ENCODE measurements around the gene ADAMTSL1.

ADAMTSL1 gene

GRCh38 chr9:18707061-18707461, 233.1 kb downstream of the ADAMTSL1 start:
- no peak for DNase-seq

- DNase-seq = no peak
Measured at GRCh38 chr9:18707489-18708205, 233.7 kb downstream of the ADAMTSL1 start.

GRCh38 chr9:18708429-18708828, 234.5 kb downstream of the ADAMTSL1 start:
- DNase-seq = no peak

GRCh38 chr9:18710065-18710464, 236.1 kb downstream of the ADAMTSL1 start:
- no peak for DNase-seq

DNA sequence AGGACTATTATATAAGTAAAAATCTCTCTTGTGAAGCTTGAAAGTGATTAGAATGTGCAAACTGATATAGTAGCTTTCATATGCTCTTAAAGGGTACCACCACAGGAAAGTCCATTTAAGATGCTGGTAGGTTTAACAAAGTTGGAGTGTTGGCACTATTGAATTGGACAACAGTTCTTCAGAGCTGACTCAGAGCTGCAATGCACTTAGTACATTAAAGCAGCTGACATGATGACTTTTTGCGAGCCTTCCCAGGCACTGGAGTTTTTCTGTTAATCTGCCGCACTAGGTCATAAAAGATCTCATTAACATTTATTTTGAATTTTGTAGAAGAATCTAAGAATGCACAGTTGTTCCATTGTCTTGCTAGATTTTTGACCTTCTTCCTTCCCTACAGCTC, 243.8 kb downstream of the ADAMTSL1 start:
- DNase-seq = no peak

- DNase-seq = no peak
Measured at GRCh38 chr9:18718393-18718792, 244.4 kb downstream of the ADAMTSL1 start.

DNA sequence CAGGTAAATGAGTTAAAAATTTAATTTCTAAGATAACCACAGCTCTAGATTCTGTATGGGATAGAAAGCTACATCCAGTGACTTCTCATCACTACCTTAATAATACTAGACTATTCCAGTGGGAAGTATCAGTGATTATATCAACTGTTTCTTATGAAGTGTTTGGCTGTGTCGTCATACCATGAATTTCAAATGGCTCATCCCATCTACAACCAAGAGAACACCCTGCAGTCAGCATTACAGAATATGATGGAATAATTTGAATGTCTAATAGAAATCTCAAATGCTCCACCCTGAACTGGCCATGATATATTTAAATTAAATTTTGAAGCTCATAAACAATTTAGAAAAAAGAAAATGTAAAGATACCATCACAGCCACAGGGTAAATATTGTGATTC, 245.0 kb downstream of the ADAMTSL1 start:
- DNase-seq = no peak

- DNase-seq = no peak
Measured at GRCh38 chr9:18720691-18721090, 246.7 kb downstream of the ADAMTSL1 start.

GRCh38 chr9:18721267-18721994, 247.5 kb downstream of the ADAMTSL1 start:
- no peak for DNase-seq

DNA sequence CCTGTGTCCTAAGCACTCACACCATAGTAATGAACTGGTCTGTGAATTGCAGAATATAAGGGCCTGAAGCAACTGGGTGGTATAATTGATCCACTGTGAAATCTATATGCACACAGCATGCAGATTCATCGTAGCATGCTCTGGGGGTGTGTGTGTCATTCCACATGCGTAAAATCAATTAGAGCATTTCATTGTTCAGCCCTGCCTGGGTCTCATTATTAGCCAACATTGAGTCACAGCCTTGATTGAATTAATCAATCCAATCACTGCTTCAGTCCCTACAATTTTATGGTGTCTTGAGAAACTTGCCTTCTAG, 248.0 kb downstream of the ADAMTSL1 start:
- no peak for DNase-seq

DNA sequence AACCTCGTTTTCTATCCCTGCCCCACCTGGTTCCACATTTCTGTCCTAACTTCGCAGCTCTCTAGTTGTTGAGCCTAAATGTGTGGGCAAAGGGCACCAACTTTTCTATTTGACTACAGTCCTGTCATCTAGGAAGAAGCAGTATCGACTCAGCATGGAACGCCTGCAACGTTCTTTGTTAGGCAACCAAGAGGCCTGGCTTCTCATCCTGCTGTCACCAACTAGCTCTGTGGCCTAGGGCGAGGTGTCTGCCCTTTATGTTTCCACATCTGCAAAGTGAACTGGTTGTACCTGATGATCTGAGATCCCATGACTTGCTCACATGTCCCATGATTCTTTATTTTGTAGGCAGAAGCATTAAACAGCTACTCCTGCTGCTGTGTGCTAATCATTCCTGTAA, 248.9 kb downstream of the ADAMTSL1 start:
- no peak for DNase-seq

GRCh38 chr9:18723366-18723765, 249.4 kb downstream of the ADAMTSL1 start:
- DNase-seq = no peak

GRCh38 chr9:18726546-18726945, 252.6 kb downstream of the ADAMTSL1 start:
- no peak for DNase-seq

- DNase-seq = no peak
Measured at GRCh38 chr9:18727904-18728303, 254.0 kb downstream of the ADAMTSL1 start.

DNA sequence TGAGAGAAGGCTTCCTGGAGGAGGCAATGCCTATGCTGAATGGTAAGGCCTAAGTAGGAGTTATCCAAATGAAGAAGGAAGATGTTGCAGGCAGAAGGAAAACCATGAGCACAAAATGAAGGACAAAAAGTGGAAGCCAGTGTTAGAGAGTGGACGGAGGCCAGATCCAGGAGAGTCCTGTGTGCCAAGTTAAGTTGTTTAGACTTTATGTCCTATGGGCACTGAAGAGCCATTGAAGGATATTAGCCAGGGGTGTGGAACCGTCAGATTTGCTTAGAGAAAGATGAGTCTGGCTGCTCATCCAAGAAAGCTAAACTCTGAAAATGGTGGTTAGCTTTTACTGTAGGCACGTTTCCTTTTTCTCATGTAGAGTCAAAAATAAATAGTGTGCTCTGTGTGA, 254.7 kb downstream of the ADAMTSL1 start:
- no peak for DNase-seq

DNA sequence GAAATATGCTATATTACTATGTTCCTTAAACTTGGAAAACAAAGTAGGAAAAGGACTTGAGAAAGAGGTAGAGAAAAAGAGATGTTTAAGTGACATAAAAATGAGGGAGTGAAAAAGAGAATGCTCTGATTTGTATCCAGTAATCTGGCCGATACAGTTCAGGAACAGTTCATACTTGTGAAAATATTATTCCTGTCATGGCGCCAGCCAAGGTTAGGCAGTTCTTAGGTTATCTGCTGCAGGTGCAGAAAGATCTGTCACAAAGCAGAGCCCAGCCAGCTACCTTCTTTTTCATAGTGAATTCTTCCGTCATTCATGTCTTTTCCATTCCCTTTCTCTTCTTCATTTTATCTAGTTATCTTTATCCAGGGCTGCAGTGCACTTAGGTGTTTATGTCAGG, 256.3 kb downstream of the ADAMTSL1 start:
- no peak for DNase-seq

DNA sequence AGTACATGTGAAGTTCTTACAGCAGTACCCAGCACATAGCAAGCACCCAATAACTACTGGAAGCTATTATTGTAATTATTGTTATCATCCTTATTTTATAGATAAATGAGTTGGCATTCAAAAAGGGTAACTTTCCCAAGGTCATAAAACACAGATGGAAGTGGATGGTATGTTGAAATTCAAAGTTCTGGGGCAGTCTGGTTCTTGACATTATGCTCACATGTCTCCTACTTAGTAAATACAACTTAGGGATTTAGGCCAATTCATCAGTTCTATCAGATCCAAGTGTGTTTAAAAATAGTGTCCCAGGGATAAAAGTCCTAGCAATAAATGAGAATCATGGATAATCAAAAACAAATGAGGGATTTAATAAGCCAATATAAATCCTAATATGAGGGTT, 265.2 kb downstream of the ADAMTSL1 start:
- no peak for DNase-seq

- DNase-seq = no peak
Measured at GRCh38 chr9:18739641-18740318, 265.8 kb downstream of the ADAMTSL1 start.

GRCh38 chr9:18741359-18741758, 267.4 kb downstream of the ADAMTSL1 start:
- DNase-seq = no peak

GRCh38 chr9:18741945-18742344, 268.0 kb downstream of the ADAMTSL1 start:
- DNase-seq = no peak

GRCh38 chr9:18743421-18743820, 269.5 kb downstream of the ADAMTSL1 start:
- no peak for DNase-seq

DNA sequence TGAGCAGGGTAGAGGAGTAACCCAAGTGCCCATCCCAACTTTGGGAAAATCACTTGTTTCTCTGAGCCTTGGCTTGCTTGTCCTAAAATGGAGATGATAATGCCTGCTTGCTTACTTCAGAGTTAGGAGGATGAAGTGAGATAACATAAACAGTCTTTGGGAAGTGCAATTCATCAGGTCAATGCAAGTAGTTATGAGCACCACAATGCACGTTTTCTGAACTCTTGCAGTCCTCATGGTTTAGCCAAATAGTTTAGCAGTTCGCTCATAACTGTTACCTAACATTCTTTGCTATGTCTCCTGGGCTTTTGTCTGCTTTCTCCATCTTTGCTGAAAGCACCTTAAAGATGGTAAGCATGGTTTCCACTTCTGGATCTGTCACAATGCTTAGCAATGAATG, 270.0 kb downstream of the ADAMTSL1 start:
- DNase-seq = no peak

DNA sequence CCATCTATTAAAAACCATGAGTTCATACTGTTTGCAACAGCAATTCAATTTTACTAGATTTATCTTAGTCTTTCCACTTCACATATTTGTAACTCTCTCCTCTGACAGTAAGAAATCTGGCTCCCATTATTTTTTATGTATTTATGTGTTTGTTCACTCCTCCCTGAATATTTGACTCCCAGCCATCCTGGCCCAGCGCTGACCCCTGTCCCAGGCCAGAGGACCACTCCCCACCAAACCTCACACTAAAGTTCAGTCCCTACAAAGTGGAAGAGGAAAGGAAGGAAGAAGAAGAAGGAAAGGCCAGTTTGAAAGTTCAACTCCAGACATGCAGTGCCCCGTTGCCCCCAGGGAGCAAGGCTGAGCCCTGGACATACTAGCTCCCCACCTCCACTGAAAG, 271.8 kb downstream of the ADAMTSL1 start:
- no peak for DNase-seq

- DNase-seq = no peak
Measured at GRCh38 chr9:18746631-18747030, 272.7 kb downstream of the ADAMTSL1 start.

Measured in T-helper 1 cell (primary cell).